Measurements from ENCODE around the gene CPVL. TPM values are rescaled to one million over a fixed set of nuclear protein-coding genes. Genes with fewer than 3 reads are reported as not detected.

The CPVL gene
- total RNA-seq, 1 donor from 2014 or later: 56.6 TPM

DNA sequence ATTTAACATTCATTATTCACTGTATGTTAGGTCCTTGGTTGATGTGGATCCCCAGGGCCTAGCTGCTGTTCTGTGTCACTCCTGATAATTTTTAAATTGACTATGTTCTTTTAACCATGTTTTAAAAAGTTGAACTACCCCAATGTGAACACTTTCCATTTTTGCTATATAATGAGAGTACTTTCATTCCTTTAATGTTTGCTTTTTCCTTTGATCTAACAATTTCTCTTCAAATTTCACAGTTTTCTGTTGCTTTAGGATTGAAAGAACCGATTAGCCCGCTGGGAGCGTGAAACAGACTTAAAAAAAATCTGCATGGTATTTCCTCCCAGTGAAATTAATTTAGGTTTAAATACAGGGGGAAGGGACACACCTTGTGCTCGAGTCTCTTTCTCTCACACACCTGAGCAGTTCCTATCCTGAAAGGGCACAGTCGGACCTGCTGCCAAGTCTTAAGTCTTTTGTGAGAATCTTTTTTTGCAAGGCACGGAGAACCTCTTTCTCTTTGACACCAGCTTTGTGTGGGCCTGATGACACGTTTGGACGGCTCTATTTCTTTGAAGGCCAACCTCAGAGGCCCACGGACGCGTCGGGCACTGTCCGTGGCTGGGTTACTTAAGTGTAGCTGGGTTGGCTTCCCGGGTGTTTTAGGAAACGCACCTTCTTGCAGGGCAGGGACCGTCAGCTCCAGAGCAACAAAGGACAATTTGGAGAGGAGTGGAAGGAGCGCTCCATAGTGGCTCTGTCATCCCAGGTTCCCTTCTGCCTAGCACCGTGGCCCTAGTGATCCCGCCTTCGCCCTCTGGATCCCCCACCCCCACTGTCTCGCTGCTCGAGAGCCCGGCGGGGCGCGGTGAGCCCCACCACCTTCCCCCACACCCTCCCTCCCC is 47.2 kb upstream of the CPVL start:
- Histone ChIP-seq H2AFZ (replicated peaks) (peak overlapping the region; percentile 92), H3K4me1 (peaks cover 14% of the 10 kb centered on the region)

GRCh38 chr7:29192811-29193210 is 46.5 kb upstream of the CPVL start:
- Histone ChIP-seq H2AFZ (replicated peaks) (no peak overlapping the region), H3K9me3 (ENCODE audit: low read depth) (no peaks in the 10 kb centered on the region), H3F3A (ENCODE audit: low read depth) (peaks cover 16% of the 10 kb centered on the region), H3K27ac (no peak overlapping the region), H3K4me1 (peaks cover 14% of the 10 kb centered on the region), H3K36me3 (no peaks in the 10 kb centered on the region), H3K27me3 (peaks cover 86% of the 10 kb centered on the region), H4K20me1 (ENCODE audit: low read depth) (peaks cover 13% of the 10 kb centered on the region), H3K9ac (no peak overlapping the region), H3K79me2 (ENCODE audit: low read depth) (no peaks in the 10 kb centered on the region), H3K4me3 (no peak overlapping the region), H3K4me2 (no peak overlapping the region)
- TF ChIP-seq EZH2phosphoT487 (IDR thresholded peaks at IDR 0.05) (no peak), EZH2 (IDR thresholded peaks at IDR 0.05) (no peak), CTCF (IDR thresholded peaks at IDR 0.05) (no peak)
- no peak for DNase-seq (ENCODE audit: low spot score)
- H3K9me3 Mint-ChIP-seq: no peaks in the 10 kb centered on the region
- peaks cover 27% of the 10 kb centered on the region for H3K4me1 Mint-ChIP-seq
- H3K4me3 Mint-ChIP-seq: peak overlapping the region; percentile 87
- H3K36me3 Mint-ChIP-seq: no peaks in the 10 kb centered on the region
- peaks cover 26% of the 10 kb centered on the region for H3K27me3 Mint-ChIP-seq (ENCODE audit: insufficient read depth, low read depth)
- H3K27ac Mint-ChIP-seq: no peak overlapping the region

More for the DNA sequence above, 47.2 kb upstream of the CPVL start:
- Histone ChIP-seq H3K9me3 (ENCODE audit: low read depth) (no peaks in the 10 kb centered on the region), H3K4me2 (peak overlapping the region; percentile 84), H3K36me3 (no peaks in the 10 kb centered on the region), H4K20me1 (ENCODE audit: low read depth) (peaks cover 13% of the 10 kb centered on the region), H3K9ac (no peak overlapping the region), H3K79me2 (ENCODE audit: low read depth) (no peaks in the 10 kb centered on the region), H3F3A (ENCODE audit: low read depth) (peaks cover 16% of the 10 kb centered on the region), H3K4me3 (peak overlapping the region; percentile 72), H3K27ac (no peak overlapping the region), H3K27me3 (peaks cover 94% of the 10 kb centered on the region)
- TF ChIP-seq CTCF (IDR thresholded peaks at IDR 0.05): no peak
- peak; percentile 77 for TF ChIP-seq EZH2phosphoT487 (IDR thresholded peaks at IDR 0.05)
- TF ChIP-seq EZH2 (IDR thresholded peaks at IDR 0.05): peak; percentile 66
- Mint-ChIP-seq H3K36me3 (no peaks in the 10 kb centered on the region), H3K9me3 (no peaks in the 10 kb centered on the region), H3K27ac (peak overlapping the region; percentile 79), H3K27me3 (ENCODE audit: insufficient read depth, low read depth) (peaks cover 26% of the 10 kb centered on the region), H3K4me1 (peaks cover 27% of the 10 kb centered on the region), H3K4me3 (peak overlapping the region; percentile 87)
- DNase-seq (ENCODE audit: low spot score): peak; percentile 31

GRCh38 chr7:29192323-29192722 is 46.0 kb upstream of the CPVL start:
- no peak overlapping the region for H3K4me2 ChIP-seq
- no peak overlapping the region for H3K27ac ChIP-seq
- Mint-ChIP-seq H3K4me3 (no peak overlapping the region), H3K27ac (no peak overlapping the region), H3K4me1 (peaks cover 27% of the 10 kb centered on the region), H3K27me3 (ENCODE audit: insufficient read depth, low read depth) (peaks cover 26% of the 10 kb centered on the region), H3K36me3 (no peaks in the 10 kb centered on the region), H3K9me3 (no peaks in the 10 kb centered on the region)
- no peak for DNase-seq (ENCODE audit: low spot score)
- peaks cover 13% of the 10 kb centered on the region for H4K20me1 ChIP-seq (ENCODE audit: low read depth)
- H3K9me3 ChIP-seq (ENCODE audit: low read depth): no peaks in the 10 kb centered on the region
- H3K9ac ChIP-seq: no peak overlapping the region
- peaks cover 82% of the 10 kb centered on the region for H3K27me3 ChIP-seq
- no peaks in the 10 kb centered on the region for H3K79me2 ChIP-seq (ENCODE audit: low read depth)
- peaks cover 16% of the 10 kb centered on the region for H3F3A ChIP-seq (ENCODE audit: low read depth)
- H3K4me3 ChIP-seq: no peak overlapping the region
- H2AFZ ChIP-seq (replicated peaks): no peak overlapping the region
- no peak for TF ChIP-seq EZH2phosphoT487 (IDR thresholded peaks at IDR 0.05)
- TF ChIP-seq CTCF (IDR thresholded peaks at IDR 0.05): no peak
- no peak for TF ChIP-seq EZH2 (IDR thresholded peaks at IDR 0.05)
- peaks cover 14% of the 10 kb centered on the region for H3K4me1 ChIP-seq
- H3K36me3 ChIP-seq: no peaks in the 10 kb centered on the region

Data from neural progenitor cell (in vitro differentiated cells).